Upper lobe of left lung (tissue), 4 donors: ENCODE data around the gene AOC1.

Source experiments
- CTCF ChIP-seq, 6 experiments: fragments of 450-650 bp in 4 of 6; fragments of 200-600 bp in 2 of 6; sonication (generic) in 2 of 6; IDR thresholded peaks; one replicate each; pipeline ENCODE4 v1.5.1; 2016 to 2019; ENCODE audit warnings: antibody characterized with exemption in 6 of 6
- POLR2A ChIP-seq, 4 donors: fragments of 450-650 bp; IDR thresholded peaks; one replicate each; pipeline ENCODE4 v1.5.1; 2016 to 2017; ENCODE audit warnings: antibody characterized with exemption in 4 of 4, mild to moderate bottlenecking in 2 of 4
- POLR2AphosphoS5 ChIP-seq, 2 donors: sonication (generic); formaldehyde crosslinking; IDR thresholded peaks; one replicate each; pipeline ENCODE4 v1.5.1; 2017; ENCODE audit warnings: antibody characterized with exemption in 2 of 2

DNA sequence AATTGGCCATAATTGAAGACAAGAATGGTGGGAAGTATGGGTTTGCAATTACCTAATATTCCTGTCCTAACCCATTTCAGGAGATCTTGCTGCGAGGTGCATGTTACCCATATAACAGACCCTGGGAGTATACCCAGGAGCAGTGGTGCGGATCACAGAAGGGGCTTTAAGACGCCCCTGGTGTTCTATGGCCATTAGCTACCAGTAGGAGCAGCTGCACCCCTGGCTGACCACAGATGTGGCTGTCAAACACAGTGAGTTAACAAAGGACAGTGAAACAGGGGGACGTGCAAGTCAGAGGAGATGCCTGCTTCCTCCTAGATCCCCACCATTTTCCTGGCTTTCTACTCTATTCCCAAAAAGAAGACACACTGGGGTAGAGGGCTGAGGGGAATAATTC is 25.2 kb downstream of the AOC1 start:
- TF ChIP-seq CTCF (IDR thresholded peaks at IDR 0.05), result no peak
- no peak for TF ChIP-seq POLR2A (IDR thresholded peaks at IDR 0.05)
- TF ChIP-seq POLR2AphosphoS5 (IDR thresholded peaks at IDR 0.05), result no peak
